ENCODE results near the gene EEF1AKMT4.

- TF ChIP-seq CTCF (IDR thresholded peaks at IDR 0.05 in 4 of 5, conservative IDR thresholded peaks at IDR 0.05 in 1 of 5) (no peak), POLR2A (IDR thresholded peaks at IDR 0.05) (no peak)
Observed at GRCh38 chr3:184300378-184300720, 50.9 kb downstream of the EEF1AKMT4 start.

Data from gastrocnemius medialis (tissue), 4 donors.